Measurements from ENCODE around the gene HMG20A.

The HMG20A gene

GRCh38 chr15:77426871-77427270 lies 6.2 kb downstream of the HMG20A start:
- no peak for DNase-seq

GRCh38 chr15:77430213-77430612 lies 9.5 kb downstream of the HMG20A start:
- DNase-seq = no peak

DNA sequence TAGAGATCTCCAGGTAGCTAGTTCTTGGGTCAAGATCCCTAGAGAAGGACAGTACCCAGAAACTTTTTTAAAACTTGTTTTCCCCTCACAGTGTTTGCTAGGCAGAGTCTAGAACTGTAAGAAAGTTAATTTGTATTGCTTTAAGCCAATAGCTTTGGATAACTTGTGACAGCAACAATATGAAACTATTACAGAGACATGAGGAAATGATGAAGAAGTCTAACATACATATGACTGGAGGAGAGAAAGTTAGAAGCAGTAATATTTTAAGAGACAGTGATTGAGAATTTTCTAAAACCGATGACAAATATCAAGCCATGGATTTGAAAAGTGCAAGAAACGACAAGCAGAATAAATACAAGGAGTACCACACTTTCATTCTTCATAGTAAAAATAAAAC lies 10.0 kb downstream of the HMG20A start:
- no peak for DNase-seq

- no peak for DNase-seq
Measured at GRCh38 chr15:77436822-77437221, 16.1 kb downstream of the HMG20A start.

DNA sequence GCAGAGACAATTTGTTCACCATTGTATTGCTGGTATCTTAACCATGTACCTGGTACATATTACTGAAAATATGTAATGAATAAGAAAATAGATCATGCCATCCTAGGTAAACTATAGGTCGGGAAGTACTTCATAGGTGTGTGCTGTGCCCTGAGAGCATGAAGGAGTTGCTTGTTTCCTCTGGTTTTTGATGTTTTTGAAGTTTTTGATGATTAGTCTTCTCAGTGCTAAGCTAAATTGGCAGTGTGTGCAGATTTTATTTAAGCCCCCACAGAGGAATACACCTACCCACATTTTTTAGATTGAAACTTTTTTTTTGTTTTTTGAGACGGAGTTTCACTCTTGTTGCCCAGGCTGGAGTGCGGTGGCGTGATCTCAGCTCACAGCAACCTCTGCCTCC lies 16.6 kb downstream of the HMG20A start:
- no peak for DNase-seq

DNA sequence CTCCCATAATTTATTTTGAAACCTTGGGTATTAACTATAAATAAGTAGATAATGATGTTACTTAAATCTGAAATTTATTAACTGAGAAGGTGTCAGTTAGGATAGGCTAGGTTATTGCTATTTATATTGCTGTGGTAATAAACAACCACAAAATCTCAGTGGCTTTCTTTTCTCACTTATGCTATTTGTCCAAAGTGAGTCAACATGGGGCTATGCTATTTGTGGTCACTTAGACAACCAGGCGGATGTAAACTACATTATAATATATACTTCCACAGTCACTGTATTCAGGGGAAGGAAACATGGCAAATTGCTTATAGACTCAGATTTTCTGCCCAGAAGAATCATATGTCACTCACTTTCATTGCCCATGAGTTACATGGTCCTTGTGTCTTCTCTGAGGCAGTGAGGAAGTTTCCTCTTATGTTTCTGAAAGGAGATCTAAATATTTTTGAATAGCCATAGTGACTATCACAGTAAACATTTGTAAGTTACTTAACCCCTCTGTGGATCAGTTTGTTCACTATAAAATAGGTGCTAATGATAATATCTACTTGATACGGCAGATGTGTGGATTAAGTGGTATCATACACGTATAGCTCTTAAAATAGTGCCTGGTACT lies 19.8 kb downstream of the HMG20A start:
- no peak for DNase-seq

GRCh38 chr15:77446840-77447390 lies 26.2 kb downstream of the HMG20A start:
- no peak for DNase-seq

GRCh38 chr15:77454265-77454664 lies 33.6 kb downstream of the HMG20A start:
- DNase-seq = no peak

DNA sequence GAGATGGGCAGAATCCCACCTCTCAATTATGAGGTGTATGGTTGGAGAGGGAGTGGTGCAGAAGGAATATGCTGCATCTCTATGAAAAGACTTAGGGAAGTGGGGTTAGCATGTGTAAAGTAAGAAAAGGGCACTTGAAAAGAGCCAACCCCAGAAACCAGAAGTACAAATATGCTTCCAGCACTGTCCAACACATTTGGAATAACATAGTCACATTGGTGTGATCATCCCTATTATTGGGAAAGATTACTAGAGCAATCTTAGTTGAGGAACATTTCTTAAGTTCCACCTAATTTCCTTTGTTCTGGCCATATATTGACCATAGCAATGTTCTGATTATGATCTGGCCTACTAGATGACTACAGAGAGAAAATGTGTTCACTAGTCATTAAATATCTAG lies 34.3 kb downstream of the HMG20A start:
- no peak for DNase-seq

DNA sequence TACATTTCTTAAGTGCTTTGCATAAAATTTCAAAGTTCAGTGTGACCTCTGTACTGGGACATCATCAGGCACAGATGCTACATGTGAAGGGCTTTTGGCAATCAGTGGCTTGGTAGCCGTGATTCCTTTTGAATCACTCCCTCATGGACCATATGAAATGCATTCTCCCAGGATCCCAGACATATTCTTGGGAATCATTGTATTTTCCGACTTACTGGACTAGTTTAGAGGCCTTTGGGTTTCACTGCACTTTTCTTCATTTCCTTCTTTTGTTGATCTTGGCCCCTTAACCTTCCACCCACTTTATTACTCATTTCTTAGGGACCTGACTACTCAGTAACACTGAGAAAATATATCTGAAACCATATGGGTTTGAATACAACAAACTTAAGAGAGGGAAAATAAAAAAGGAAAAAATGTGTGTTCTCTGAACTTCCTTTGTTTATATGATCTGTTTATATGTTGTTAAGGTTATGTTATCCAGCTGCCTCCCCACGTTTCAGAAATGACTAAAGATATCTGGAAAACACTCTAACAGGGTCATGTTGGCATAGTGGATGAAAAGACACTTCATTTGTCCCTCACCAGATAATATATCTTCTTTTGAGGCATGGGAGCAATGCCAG lies 35.1 kb downstream of the HMG20A start:
- no peak for DNase-seq

DNA sequence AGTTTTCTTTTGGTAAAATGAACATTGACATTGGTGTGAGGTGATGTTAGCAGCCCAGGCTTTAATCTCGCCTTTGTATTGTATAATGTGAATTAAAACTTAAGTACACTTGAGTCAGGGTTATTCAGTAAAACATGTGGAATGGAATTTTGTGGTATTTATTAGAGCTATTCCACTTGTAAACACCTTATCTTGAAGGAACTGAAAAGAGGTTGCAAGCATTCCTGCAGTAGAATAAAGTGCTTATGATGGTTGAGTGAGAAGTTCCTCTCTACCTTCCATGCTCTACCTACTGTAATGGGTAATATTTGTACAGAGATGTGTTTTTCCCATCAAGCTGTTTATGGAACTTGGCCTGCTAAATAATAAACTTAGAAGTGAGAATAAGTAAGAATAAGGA lies 36.1 kb downstream of the HMG20A start:
- no peak for DNase-seq

GRCh38 chr15:77457191-77457904 lies 36.7 kb downstream of the HMG20A start:
- peak in 1 of 56 donors; percentile 15 for DNase-seq

DNA sequence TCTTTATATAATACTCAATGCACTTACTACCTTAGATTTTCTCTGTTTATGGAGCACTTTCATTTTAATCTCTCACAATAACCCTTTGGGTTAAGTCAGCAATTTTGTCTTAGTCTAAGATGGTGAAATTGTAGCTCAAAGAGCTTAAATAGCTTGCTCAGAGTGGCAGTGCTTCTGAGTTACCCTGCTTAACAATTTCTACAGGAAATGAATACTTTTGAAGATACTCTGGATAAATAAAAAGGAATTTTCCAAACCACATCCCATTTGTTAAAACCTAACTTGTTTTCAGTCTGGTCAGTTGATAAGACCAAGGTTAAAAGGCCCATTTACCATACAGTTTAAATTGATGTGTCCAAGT lies 37.2 kb downstream of the HMG20A start:
- no peak for DNase-seq

DNA sequence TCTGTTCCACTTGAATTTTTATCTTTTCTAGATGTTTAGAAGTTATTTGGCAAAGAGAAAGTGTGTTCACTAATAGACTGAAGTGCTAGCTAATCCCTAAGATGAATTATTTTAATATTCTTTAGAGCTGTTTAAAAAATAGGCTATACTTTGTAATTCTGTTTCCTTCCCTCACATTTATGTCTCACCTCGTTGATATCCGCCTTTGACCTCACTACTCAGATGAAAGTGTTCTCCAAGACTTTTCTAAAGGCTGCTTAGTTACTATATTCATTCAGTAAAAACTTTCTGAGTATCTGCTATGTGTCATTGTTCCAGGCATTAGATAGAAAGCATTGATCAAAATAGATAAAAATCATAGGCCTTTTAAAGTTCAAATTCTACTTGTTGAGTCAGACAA lies 38.3 kb downstream of the HMG20A start:
- no peak for DNase-seq

- no peak for DNase-seq
Measured at GRCh38 chr15:77461486-77461885, 40.8 kb downstream of the HMG20A start.

- no peak for DNase-seq
Measured at GRCh38 chr15:77464129-77464865, 43.6 kb downstream of the HMG20A start.

GRCh38 chr15:77466521-77466920 lies 45.8 kb downstream of the HMG20A start:
- no peak for DNase-seq

- no peak for DNase-seq
Measured at GRCh38 chr15:77468896-77469295, 48.2 kb downstream of the HMG20A start.

GRCh38 chr15:77470235-77470634 lies 49.5 kb downstream of the HMG20A start:
- DNase-seq = no peak

DNA sequence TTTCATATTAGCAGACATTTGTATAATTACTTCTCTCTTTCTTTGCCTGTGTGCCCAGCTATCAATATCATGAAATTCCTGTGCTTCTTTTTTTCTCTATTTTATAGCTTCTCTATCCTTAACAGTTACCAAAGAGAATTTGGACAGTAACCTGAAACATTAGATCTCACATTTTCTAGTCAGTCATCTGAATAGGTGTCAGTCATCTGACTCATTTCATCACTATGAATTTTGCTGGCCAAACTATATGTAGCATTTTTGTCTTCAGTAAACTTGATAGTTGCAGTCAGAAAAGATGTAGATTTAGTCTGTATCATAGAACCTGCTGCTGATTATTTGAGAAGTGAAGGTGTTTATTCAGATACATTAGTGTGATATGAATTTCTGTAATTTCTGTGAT lies 52.6 kb downstream of the HMG20A start:
- DNase-seq = no peak

- DNase-seq = no peak
Measured at GRCh38 chr15:77474310-77474988, 53.8 kb downstream of the HMG20A start.

All from amygdala (tissue), 56 donors.